Thymus (tissue), 11 donors: ENCODE results near the gene HID1. TPM values are rescaled to one million over a fixed set of nuclear protein-coding genes. Genes with fewer than 3 reads are reported as not detected.
"Not testable (repeated sequence)": the region's sequence is repeated elsewhere in the genome, so short reads cannot be mapped to it uniquely, and the experiment has no call there.

Source experiments
- DNase-seq, 9 donors: peaks; one replicate each; pipeline ENCODE4 v3.0.0-alpha.2; 2013; ENCODE audit warnings: low spot score in 9 of 9, low read depth in 6 of 9, missing footprints in 1 of 9
- H3K27ac ChIP-seq, 2 donors: one replicate each; pipeline ENCODE4 v1.5.1; 2013; ENCODE audit warnings: control low read depth in 1 of 2, low read depth in 1 of 2, low read length in 1 of 2, mild to moderate bottlenecking in 1 of 2, moderate library complexity in 1 of 2
- H3K27me3 ChIP-seq, 2 donors: one replicate each; pipeline ENCODE4 v1.5.1; 2013; ENCODE audit warnings: low read length in 1 of 2; ENCODE audit not compliant: control insufficient read depth in 2 of 2, insufficient read depth in 1 of 2
- H3K36me3 ChIP-seq, 2 donors: one replicate each; pipeline ENCODE4 v1.5.1; 2013; ENCODE audit warnings: low read length in 1 of 2, mild to moderate bottlenecking in 1 of 2, moderate library complexity in 1 of 2; ENCODE audit not compliant: control insufficient read depth in 2 of 2, insufficient read depth in 2 of 2
- H3K4me1 ChIP-seq, 2 donors: one replicate each; pipeline ENCODE4 v1.5.1; 2013; ENCODE audit warnings: low read length in 2 of 2; ENCODE audit not compliant: control insufficient read depth in 2 of 2, insufficient read depth in 2 of 2
- H3K4me3 ChIP-seq, 2 donors: one replicate each; pipeline ENCODE4 v1.5.1; 2013; ENCODE audit warnings: low read length in 2 of 2, control low read depth in 1 of 2, mild to moderate bottlenecking in 1 of 2
- H3K9me3 ChIP-seq, 2 donors: one replicate each; pipeline ENCODE4 v1.5.1; 2013; ENCODE audit warnings: low read length in 1 of 2, mild to moderate bottlenecking in 1 of 2; ENCODE audit not compliant: control insufficient read depth in 2 of 2, insufficient read depth in 1 of 2
- WGBS: extraction: QIAGEN DNeasy Blood & Tissue Kit; methylation state at CpG from one replicate; pipeline ENCODE4 v1.1.7; 2013; 5-methylcytosine and 5-hydroxymethylcytosine counted together
- polyA plus RNA-seq: library from polyadenylated mRNA; stranded (reverse); fragments of 200-250 nt; gene quantifications from one replicate; pipeline ENCODE4 v1.2.3, GENCODE V29; 2013
- total RNA-seq: library from RNA; stranded (reverse); fragments of 120-200 nt; gene quantifications from one replicate; pipeline ENCODE4 v1.2.4, GENCODE V29; 2013
- donor health status: healthy.

The HID1 gene
- total and polyA plus RNA-seq, 2 donors, result 1.3 to 9.9 TPM

GRCh38 chr17:74987909-74988711, 15.6 kb upstream of the HID1 start:
- H3K4me1 ChIP-seq, result peaks cover 3 to 19% of the 10 kb centered on the region in 2 donors
- H3K9me3 ChIP-seq, result peaks cover 3 to 5% of the 10 kb centered on the region in 2 donors
- H3K36me3 ChIP-seq, result no peaks in the 10 kb centered on the region
- H3K27me3 ChIP-seq, result peaks cover 30 to 87% of the 10 kb centered on the region in 2 donors
- WGBS, result 3% methylated on average over 76 of the region's 76 CpGs
- DNase-seq, result peak in 1 of 9 donors; percentile 23
- H3K27ac ChIP-seq, result peak overlapping the region in 1 of 2 donors; percentile 16
- H3K4me3 ChIP-seq, result peak overlapping the region; percentile 28 to 54

GRCh38 chr17:74987418-74987908, 14.9 kb upstream of the HID1 start, which contains the start of gene CDR2L:
Gene CDR2L (plus strand): TSS chr17:74987632. CDS start chr17:74988044, 412 bp downstream.
- peak; percentile 73 to 94 (median 88) for DNase-seq
- Histone ChIP-seq H3K27me3 (peaks cover 32 to 88% of the 10 kb centered on the region in 2 donors), H3K9me3 (peaks cover 3 to 5% of the 10 kb centered on the region in 2 donors), H3K36me3 (no peaks in the 10 kb centered on the region), H3K4me3 (peak within 1 kb of the TSS; percentile 28 to 54), H3K4me1 (peaks cover 6 to 22% of the 10 kb centered on the region in 2 donors), H3K27ac (peak within 1 kb of the TSS; percentile 16 to 49)
- under 1% methylated on average over 51 of the region's 51 CpGs for whole genome bisulfite sequencing

- Histone ChIP-seq H3K9me3 (peaks cover 3 to 5% of the 10 kb centered on the region in 2 donors), H3K27me3 (peaks cover 34 to 95% of the 10 kb centered on the region in 2 donors), H3K27ac (no peak overlapping the region), H3K4me3 (no peak overlapping the region), H3K36me3 (no peaks in the 10 kb centered on the region), H3K4me1 (peaks cover 15 to 33% of the 10 kb centered on the region in 2 donors)
- 97% methylated on average over 3 of the region's 3 CpGs for WGBS
- DNase-seq, result no peak
Observed at GRCh38 chr17:74986206-74986576, 13.6 kb upstream of the HID1 start.

- peaks cover 15 to 20% of the 10 kb centered on the region in 2 donors for H3K4me1 ChIP-seq
- not testable (repeated sequence) for DNase-seq, H3K36me3 ChIP-seq, H3K9me3 ChIP-seq
- H3K27ac ChIP-seq, result peak overlapping the region in 1 of 2 donors; percentile 73
- H3K4me3 ChIP-seq, result peak overlapping the region; percentile 54
- WGBS, result 42% methylated on average over 14 of the region's 14 CpGs
- H3K27me3 ChIP-seq, result peaks cover 14 to 88% of the 10 kb centered on the region in 2 donors
Observed at GRCh38 chr17:74982663-74983313, 10.2 kb upstream of the HID1 start.

GRCh38 chr17:74981979-74982662, 9.6 kb upstream of the HID1 start:
- peak overlapping the region; percentile 54 for H3K4me3 ChIP-seq
- H3K4me1 ChIP-seq, result peaks cover 13 to 18% of the 10 kb centered on the region in 2 donors
- peaks cover 10 to 82% of the 10 kb centered on the region in 2 donors for H3K27me3 ChIP-seq
- no peaks in the 10 kb centered on the region for H3K9me3 ChIP-seq
- peak overlapping the region; percentile 30 to 73 for H3K27ac ChIP-seq
- DNase-seq, result peak in 5 of 9 donors; percentile 45 to 83 (median 71)
- WGBS, result under 1% methylated on average over 61 of the region's 61 CpGs
- no peaks in the 10 kb centered on the region for H3K36me3 ChIP-seq

- H3K4me3 ChIP-seq, result peak overlapping the region; percentile 54
- H3K36me3 ChIP-seq, result no peaks in the 10 kb centered on the region
- H3K4me1 ChIP-seq, result peaks cover 12 to 14% of the 10 kb centered on the region in 2 donors
- 44% methylated on average over 16 of the region's 16 CpGs for WGBS
- no peaks in the 10 kb centered on the region for H3K9me3 ChIP-seq
- DNase-seq, result no peak
- H3K27me3 ChIP-seq, result peaks cover 8 to 75% of the 10 kb centered on the region in 2 donors
- H3K27ac ChIP-seq, result no peak overlapping the region
Observed at GRCh38 chr17:74981318-74981978, 8.9 kb upstream of the HID1 start.

- H3K36me3 ChIP-seq, result no peaks in the 10 kb centered on the region
- no peak for DNase-seq
- no peak overlapping the region for H3K4me3 ChIP-seq
- no peaks in the 10 kb centered on the region for H3K9me3 ChIP-seq
- peaks cover 7 to 71% of the 10 kb centered on the region in 2 donors for H3K27me3 ChIP-seq
- peaks cover 12 to 14% of the 10 kb centered on the region in 2 donors for H3K4me1 ChIP-seq
- 90% methylated on average over 17 of the region's 17 CpGs for WGBS
- H3K27ac ChIP-seq, result no peak overlapping the region
Observed at GRCh38 chr17:74979408-74980146, 7.0 kb upstream of the HID1 start.

GRCh38 chr17:74978240-74978639, 5.7 kb upstream of the HID1 start:
- H3K27me3 ChIP-seq, result peaks cover 7 to 71% of the 10 kb centered on the region in 2 donors
- no peak overlapping the region for H3K27ac ChIP-seq
- H3K4me3 ChIP-seq, result no peak overlapping the region
- no peaks in the 10 kb centered on the region for H3K9me3 ChIP-seq
- H3K4me1 ChIP-seq, result peaks cover 13 to 15% of the 10 kb centered on the region in 2 donors
- H3K36me3 ChIP-seq, result no peaks in the 10 kb centered on the region
- no peak for DNase-seq
- 87% methylated on average over 3 of the region's 3 CpGs for WGBS
